Naive thymus-derived CD4-positive, alpha-beta T cell (primary cell): ENCODE results near the gene ASTN1. TPM values are rescaled to one million over a fixed set of nuclear protein-coding genes. Genes with fewer than 3 reads are reported as not detected.

Experiments
- ATAC-seq: fragments of 150-1000 bp; cut with Tn5 transposase; 2 replicates; pipeline ENCODE4 v1.10.0; 2021; ENCODE audit warnings: mild to moderate bottlenecking, moderate library complexity
- CTCF ChIA-PET: fragments of 350-600 bp; sonication (Branson Sonifier 250); formaldehyde crosslinking; loops from one replicate; lab custom pipeline; 2021; ENCODE audit warnings: antibody characterized with exemption; lab: Charles Lee
- POLR2A ChIA-PET: fragments of 350-600 bp; sonication (Branson Sonifier 250); formaldehyde crosslinking; loops from one replicate; lab custom pipeline; 2021; ENCODE audit warnings: antibody characterized with exemption, inconsistent platforms; lab: Charles Lee
- DNase-seq, 9 donors: peaks; one replicate each; pipeline versions ENCODE4 v3.0.0 to v3.0.0-alpha.2; 2020 to 2022; ENCODE audit warnings: mixed read lengths in 1 of 9
- H3K27ac ChIP-seq: one replicate; pipeline ENCODE4 v1.7.0; 2013; ENCODE audit warnings: mild to moderate bottlenecking, low read depth, low read length, moderate library complexity
- H3K27me3 ChIP-seq, 2 donors: one replicate each; pipeline ENCODE4 v1.7.0; 2013; ENCODE audit warnings: low read length in 2 of 2, mild to moderate bottlenecking in 2 of 2, moderate library complexity in 2 of 2; ENCODE audit not compliant: control insufficient read depth in 2 of 2, insufficient read depth in 2 of 2
- H3K36me3 ChIP-seq, 3 experiments: 1 replicate in 2 of 3; 2 replicates in 1 of 3; pipeline ENCODE4 v1.7.0; 2013; ENCODE audit warnings: low read length in 3 of 3, mild to moderate bottlenecking in 3 of 3, moderate library complexity in 1 of 3; ENCODE audit not compliant: insufficient read depth in 3 of 3, control insufficient read depth in 2 of 3
- H3K4me1 ChIP-seq, 2 donors: one replicate each; pipeline ENCODE4 v1.7.0; 2013; ENCODE audit warnings: low read length in 2 of 2, mild to moderate bottlenecking in 2 of 2, moderate library complexity in 1 of 2; ENCODE audit not compliant: control insufficient read depth in 2 of 2, insufficient read depth in 2 of 2
- H3K4me3 ChIP-seq: 2 replicates; pipeline ENCODE4 v1.7.0; 2013; ENCODE audit warnings: mild to moderate bottlenecking, low read length
- H3K9me3 ChIP-seq, 3 experiments: 1 replicate in 2 of 3; 2 replicates in 1 of 3; pipeline ENCODE4 v1.7.0; 2013; ENCODE audit warnings: low read length in 3 of 3; ENCODE audit not compliant: control insufficient read depth in 2 of 3
- H3K27ac Mint-ChIP-seq, 9 donors: one replicate each; pipeline ENCODE4 v1.8.0; 2020 to 2022; ENCODE audit warnings: mixed read lengths in 9 of 9, mild to moderate bottlenecking in 8 of 9, moderate library complexity in 5 of 9, inconsistent platforms in 2 of 9
- H3K27me3 Mint-ChIP-seq, 5 donors: one replicate each; pipeline ENCODE4 v1.8.0; 2021 to 2022; ENCODE audit warnings: mixed read lengths in 5 of 5, mild to moderate bottlenecking in 1 of 5
- H3K36me3 Mint-ChIP-seq, 5 donors: one replicate each; pipeline ENCODE4 v1.8.0; 2020 to 2022; ENCODE audit warnings: mixed read lengths in 5 of 5, mild to moderate bottlenecking in 3 of 5, inconsistent platforms in 1 of 5
- H3K4me1 Mint-ChIP-seq, 7 donors: one replicate each; pipeline ENCODE4 v1.8.0; 2020 to 2022; ENCODE audit warnings: mixed read lengths in 7 of 7, mild to moderate bottlenecking in 3 of 7, inconsistent platforms in 1 of 7
- H3K4me3 Mint-ChIP-seq, 10 donors: one replicate each; pipeline ENCODE4 v1.8.0; 2020 to 2022; ENCODE audit warnings: mild to moderate bottlenecking in 10 of 10, mixed read lengths in 10 of 10, moderate library complexity in 6 of 10, inconsistent platforms in 2 of 10
- H3K9me3 Mint-ChIP-seq, 11 donors: one replicate each; pipeline ENCODE4 v1.8.0; 2020 to 2022; ENCODE audit warnings: mixed read lengths in 11 of 11, mild to moderate bottlenecking in 4 of 11, inconsistent platforms in 1 of 11, moderate library complexity in 1 of 11
- intact Hi-C, 2 donors: fragments of 100-400 bp; cut with micrococcal nuclease; formaldehyde crosslinking; loops; one replicate each; pipeline ENCODE4 v1.15.1; 2023
- polyA plus RNA-seq, 2 donors: library from polyadenylated mRNA; unstranded; fragments of 300-500 nt; fragmentation: Illumina TruSeq; gene quantifications; one replicate each; pipeline ENCODE4 v1.2.3, GENCODE V29; 2021
- total RNA-seq, 6 experiments: library from RNA in 5 of 6; stranded (reverse) in 5 of 6; gene quantifications; 1 replicate in 5 of 6; 2 replicates in 1 of 6; pipeline ENCODE4 v1.2.3 and lab custom pipeline; 2021 to 2026

The ASTN1 gene
- total and polyA plus RNA-seq, 7 experiments from 2014 or later, result 0.07 TPM; not detected in 6

- Histone ChIP-seq H3K27me3 (no peaks in the 10 kb centered on the region), H3K36me3 (no peaks in the 10 kb centered on the region), H3K27ac (no peak within 1 kb of the TSS), H3K9me3 (no peaks in the 10 kb centered on the region), H3K4me1 (no peaks in the 10 kb centered on the region), H3K4me3 (no peak within 1 kb of the TSS)
- ChIA-PET POLR2A (no interaction called here), CTCF (interaction anchor here (0.6 kb wide), 1 partner anchor 31 kb away, joined by 3 read pairs; no protein-coding TSS in a partner anchor)
- Mint-ChIP-seq H3K9me3 (peaks cover 0 to 12% (median 0%) of the 10 kb centered on the region in 11 donors), H3K4me3 (no peak within 1 kb of the TSS), H3K4me1 (no peaks in the 10 kb centered on the region), H3K27me3 (peaks cover 11 to 17% (median 14%) of the 10 kb centered on the region in 5 donors), H3K27ac (no peak within 1 kb of the TSS), H3K36me3 (no peaks in the 10 kb centered on the region)
- intact Hi-C loops, result no loop called here
- DNase-seq, result no peak
- no peak for ATAC-seq
Observed at GRCh38 chr1:177170756-177171535, 6.4 kb upstream of the ASTN1 start, which contains the start of gene BRINP2. Gene BRINP2 (plus strand): TSS chr1:177170958. CDS start chr1:177229877, 58,919 bp downstream.

- H3K27me3 ChIP-seq, result no peaks in the 10 kb centered on the region
- Mint-ChIP-seq H3K27me3 (peaks cover 25 to 40% (median 29%) of the 10 kb centered on the region in 5 donors), H3K36me3 (peaks cover 0 to 9% (median 0%) of the 10 kb centered on the region in 5 donors), H3K4me1 (peaks cover 0 to 9% (median 0%) of the 10 kb centered on the region in 7 donors), H3K27ac (no peak overlapping the region), H3K4me3 (no peak overlapping the region), H3K9me3 (peaks cover 0 to 15% (median 3%) of the 10 kb centered on the region in 11 donors)
- H3K4me1 ChIP-seq, result no peaks in the 10 kb centered on the region
- ATAC-seq, result no peak
- intact Hi-C loops, result no loop called here
- POLR2A ChIA-PET, result no interaction called here
- H3K27ac ChIP-seq, result no peak overlapping the region
- DNase-seq, result no peak
- H3K9me3 ChIP-seq, result no peaks in the 10 kb centered on the region
- no peak overlapping the region for H3K4me3 ChIP-seq
- CTCF ChIA-PET, result no interaction called here
- no peaks in the 10 kb centered on the region for H3K36me3 ChIP-seq
Observed at GRCh38 chr1:177165069-177165439, 542 bp upstream of the ASTN1 start.

DNA sequence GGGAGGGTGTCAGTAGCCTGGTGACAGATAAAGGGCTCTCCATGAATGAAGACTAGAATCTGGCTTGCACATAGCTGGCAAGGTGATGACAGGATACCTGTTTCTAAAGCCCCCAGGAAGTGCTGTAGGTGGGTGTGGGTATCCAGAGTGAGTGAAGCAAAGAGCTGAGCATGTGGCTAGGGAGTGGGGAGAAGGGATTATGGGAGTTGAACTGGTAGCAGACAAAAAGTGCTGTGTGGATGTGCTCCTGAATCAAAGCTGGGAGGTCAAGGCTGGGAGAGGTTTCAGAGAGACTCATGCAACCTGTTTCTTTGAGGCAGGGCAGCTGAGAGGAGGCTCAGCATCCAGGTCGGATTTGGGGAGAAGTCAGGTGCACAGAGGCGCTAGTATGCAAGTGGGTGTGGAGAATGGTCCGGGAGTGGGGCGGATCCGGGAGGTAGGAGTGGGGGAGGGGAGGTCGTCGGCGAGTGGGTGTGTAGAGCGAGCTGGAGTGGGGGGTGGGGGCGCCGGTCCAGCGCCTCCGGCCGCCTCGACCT, 600 bp downstream of the ASTN1 start:
- Mint-ChIP-seq H3K4me1 (peaks cover 0 to 9% (median 0%) of the 10 kb centered on the region in 7 donors), H3K9me3 (peaks cover 0 to 15% (median 3%) of the 10 kb centered on the region in 11 donors), H3K36me3 (peaks cover 0 to 9% (median 0%) of the 10 kb centered on the region in 5 donors), H3K4me3 (no peak overlapping the region), H3K27ac (no peak overlapping the region), H3K27me3 (peaks cover 25 to 40% (median 29%) of the 10 kb centered on the region in 5 donors)
- H3K9me3 ChIP-seq, result no peaks in the 10 kb centered on the region
- CTCF ChIA-PET, result no interaction called here
- H3K4me3 ChIP-seq, result no peak overlapping the region
- ATAC-seq, result no peak
- POLR2A ChIA-PET, result interaction anchor here (0.6 kb wide), 1 partner anchor 67 kb away, joined by 3 read pairs; no protein-coding TSS in a partner anchor
- no peaks in the 10 kb centered on the region for H3K27me3 ChIP-seq
- H3K4me1 ChIP-seq, result no peaks in the 10 kb centered on the region
- no peak overlapping the region for H3K27ac ChIP-seq
- no peaks in the 10 kb centered on the region for H3K36me3 ChIP-seq
- DNase-seq, result no peak
- intact Hi-C loops, result no loop called here

DNA sequence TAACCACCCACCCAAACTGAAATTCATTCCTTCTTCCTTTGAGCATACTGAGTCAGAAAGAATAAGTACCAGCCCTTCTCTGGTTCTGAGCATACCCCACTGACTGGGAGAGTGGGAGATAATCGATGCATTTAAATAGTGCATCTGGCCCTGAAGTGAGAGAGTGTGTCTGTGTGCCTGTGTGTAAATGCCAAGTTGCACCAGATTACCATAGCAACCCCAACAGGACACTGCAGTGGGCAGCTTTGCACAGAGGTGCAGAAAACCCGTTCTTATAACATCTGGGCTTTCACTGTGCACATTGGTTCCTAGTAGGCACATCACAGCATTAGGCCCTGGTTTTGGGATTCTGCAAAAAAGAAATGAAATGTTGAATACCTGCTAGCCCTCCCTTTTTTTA, 2.3 kb downstream of the ASTN1 start:
- Histone ChIP-seq H3K4me3 (no peak overlapping the region), H3K36me3 (no peaks in the 10 kb centered on the region), H3K9me3 (no peaks in the 10 kb centered on the region), H3K27me3 (no peaks in the 10 kb centered on the region), H3K4me1 (no peaks in the 10 kb centered on the region), H3K27ac (no peak overlapping the region)
- no peak overlapping the region for H3K4me3 Mint-ChIP-seq
- peaks cover 0 to 15% (median 3%) of the 10 kb centered on the region in 11 donors for H3K9me3 Mint-ChIP-seq
- no peak for DNase-seq
- no peak for ATAC-seq
- CTCF ChIA-PET, result no interaction called here
- H3K36me3 Mint-ChIP-seq, result peaks cover 0 to 9% (median 0%) of the 10 kb centered on the region in 5 donors
- H3K4me1 Mint-ChIP-seq, result peaks cover 0 to 9% (median 0%) of the 10 kb centered on the region in 7 donors
- intact Hi-C loops, result no loop called here
- POLR2A ChIA-PET, result no interaction called here
- H3K27me3 Mint-ChIP-seq, result peaks cover 25 to 40% (median 29%) of the 10 kb centered on the region in 5 donors
- no peak overlapping the region for H3K27ac Mint-ChIP-seq

GRCh38 chr1:177146499-177146898, 18.0 kb downstream of the ASTN1 start:
- ATAC-seq (no peak), DNase-seq (no peak)
- H3K4me1 ChIP-seq, result no peaks in the 10 kb centered on the region
- no peaks in the 10 kb centered on the region for H3K27me3 ChIP-seq
- Mint-ChIP-seq H3K4me1 (no peaks in the 10 kb centered on the region), H3K9me3 (peaks cover 0 to 14% (median 0%) of the 10 kb centered on the region in 11 donors), H3K27ac (no peak overlapping the region), H3K4me3 (no peak overlapping the region), H3K27me3 (peaks cover 0 to under 1% (median 0%) of the 10 kb centered on the region in 5 donors), H3K36me3 (no peaks in the 10 kb centered on the region)
- H3K27ac ChIP-seq, result no peak overlapping the region
- intact Hi-C loops, result no loop called here
- H3K36me3 ChIP-seq, result no peaks in the 10 kb centered on the region
- H3K4me3 ChIP-seq, result no peak overlapping the region
- H3K9me3 ChIP-seq, result no peaks in the 10 kb centered on the region
- POLR2A ChIA-PET, result no interaction called here
- CTCF ChIA-PET, result no interaction called here

DNA sequence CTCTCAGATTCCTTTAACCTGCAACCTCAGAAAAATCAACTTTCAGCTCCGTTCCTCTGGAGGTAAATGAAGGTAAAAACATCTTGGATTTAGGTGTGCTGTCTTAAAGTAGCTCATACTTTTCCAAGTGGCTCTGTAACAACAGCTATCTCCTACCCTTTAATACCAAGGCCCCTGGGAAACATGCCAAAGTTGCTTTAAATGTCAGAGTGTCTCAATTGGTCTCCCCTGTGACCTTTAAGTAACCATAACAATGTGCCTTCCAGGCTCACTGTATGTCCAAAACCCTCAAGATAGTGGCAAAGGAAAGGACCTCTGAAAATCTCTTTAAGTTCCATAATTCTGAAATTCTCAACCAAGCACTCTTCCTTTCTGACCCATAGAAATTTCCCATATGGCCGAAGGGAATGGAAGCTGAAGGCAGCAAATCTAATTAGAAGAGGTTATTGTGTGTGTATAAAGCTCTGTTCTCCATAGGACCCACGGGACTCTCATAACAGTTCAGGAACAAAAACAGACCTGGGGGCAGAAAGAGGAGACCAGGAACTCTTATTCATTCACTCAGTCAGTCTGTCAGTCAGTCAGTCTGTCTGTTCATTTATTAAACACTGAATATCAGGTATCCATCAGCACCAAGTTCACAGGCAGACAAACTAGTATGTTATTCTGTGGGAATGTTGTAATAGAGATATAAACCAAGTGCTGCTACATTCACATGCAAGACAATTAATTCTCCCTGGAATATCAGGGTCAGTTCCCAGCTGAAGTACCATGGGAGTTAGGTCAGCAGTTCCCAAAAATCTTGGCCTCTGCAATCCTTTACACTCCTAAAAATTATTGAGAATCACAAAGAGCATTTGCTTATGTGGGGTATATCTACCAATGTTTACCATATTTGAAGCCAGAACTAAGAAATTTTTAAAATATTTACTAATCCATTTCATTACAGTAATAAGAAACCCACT, 19.1 kb downstream of the ASTN1 start:
- intact Hi-C loops, result no loop called here
- ATAC-seq, result no peak
- no peak overlapping the region for H3K27ac ChIP-seq
- H3K27me3 ChIP-seq, result no peaks in the 10 kb centered on the region
- CTCF ChIA-PET, result no interaction called here
- no peaks in the 10 kb centered on the region for H3K4me1 ChIP-seq
- H3K4me3 ChIP-seq, result no peak overlapping the region
- H3K9me3 ChIP-seq, result no peaks in the 10 kb centered on the region
- H3K4me1 Mint-ChIP-seq, result no peaks in the 10 kb centered on the region
- peaks cover 0 to 12% (median 1%) of the 10 kb centered on the region in 11 donors for H3K9me3 Mint-ChIP-seq
- no peaks in the 10 kb centered on the region for H3K36me3 ChIP-seq
- POLR2A ChIA-PET, result no interaction called here
- no peak overlapping the region for H3K27ac Mint-ChIP-seq
- no peaks in the 10 kb centered on the region for H3K27me3 Mint-ChIP-seq
- H3K36me3 Mint-ChIP-seq, result no peaks in the 10 kb centered on the region
- DNase-seq, result no peak
- H3K4me3 Mint-ChIP-seq, result no peak overlapping the region
